ENCODE data around the gene NEK1. TPM values are rescaled to one million over a fixed set of nuclear protein-coding genes. Genes with fewer than 3 reads are reported as not detected.
"Not testable (repeated sequence)": the region's sequence is repeated elsewhere in the genome, so short reads cannot be mapped to it uniquely, and the experiment has no call there.

The NEK1 gene
- total RNA-seq, 1 experiment from 2014 or later, result 12.3 TPM

DNA sequence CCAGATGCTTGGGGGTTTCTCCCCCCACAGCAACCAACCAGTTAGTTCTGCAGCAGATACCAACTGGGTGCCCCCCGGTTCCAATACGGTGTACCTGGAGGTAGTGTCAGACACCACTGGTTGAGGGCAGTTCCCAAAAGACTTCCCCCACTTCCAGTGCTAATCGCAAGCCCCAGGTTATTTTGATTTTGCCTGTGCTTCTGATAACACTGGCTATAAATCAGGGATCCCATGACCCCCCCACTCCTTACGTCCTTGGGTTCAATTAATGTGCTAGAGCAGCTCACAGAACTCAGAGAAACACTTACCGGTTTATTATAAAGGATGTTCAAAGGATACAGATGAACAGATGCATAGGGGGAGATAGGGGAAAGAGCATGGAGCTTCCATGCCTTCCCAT, 13.5 kb upstream of the NEK1 start:
- Histone ChIP-seq H2AFZ (ENCODE audit: low read length) (no peak overlapping the region), H3K18ac (ENCODE audit: insufficient read length, low read depth, low read length) (no peak overlapping the region), H2AK5ac (ENCODE audit: insufficient read length, low read length) (no peak overlapping the region), H2BK15ac (ENCODE audit: low read depth, low read length) (no peak overlapping the region), H3K4ac (ENCODE audit: low read depth, low read length) (no peak overlapping the region), H4K20me1 (ENCODE audit: control insufficient read depth, insufficient read depth, insufficient read length) (no peaks in the 10 kb centered on the region), H3K23ac (ENCODE audit: insufficient read length, low read depth, low read length) (no peak overlapping the region), H3K23me2 (ENCODE audit: insufficient read length, low read depth, low read length, poor library complexity, severe bottlenecking) (peaks cover 3% of the 10 kb centered on the region), H2BK5ac (ENCODE audit: insufficient read length, low read length) (no peak overlapping the region), H3K56ac (ENCODE audit: insufficient read length, low read depth, low read length) (no peak overlapping the region), H3K27ac (ENCODE audit: insufficient read length, low read depth, low read length) (no peak overlapping the region), H3K79me2 (ENCODE audit: insufficient read depth, low read length) (peaks cover 18% of the 10 kb centered on the region; the same call in 1 of the 2 replicates), H3K4me2 (ENCODE audit: insufficient read depth, insufficient read length, low read length) (no peak overlapping the region), H3K9me3 (ENCODE audit: control insufficient read depth, low read depth, low read length) (no peaks in the 10 kb centered on the region), H3K27me3 (ENCODE audit: insufficient read depth, low read length) (no peaks in the 10 kb centered on the region), H4K5ac (ENCODE audit: insufficient read length, low read depth, low read length) (no peak overlapping the region), H4K8ac (replicated peaks; ENCODE audit: insufficient read length, low read depth, low read length) (no peak overlapping the region), H2BK120ac (ENCODE audit: low read depth, low read length, poor library complexity, severe bottlenecking) (no peak overlapping the region), H4K91ac (ENCODE audit: insufficient read length, low read depth, low read length) (no peak overlapping the region), H2BK12ac (ENCODE audit: insufficient read length, low read depth, low read length) (no peak overlapping the region), H3K14ac (ENCODE audit: insufficient read depth, low read length) (no peak overlapping the region), H3K9ac (ENCODE audit: extremely low read depth, insufficient read length, low read length) (no peak overlapping the region), H3T11ph (ENCODE audit: low read length) (no peak overlapping the region), H3K4me1 (ENCODE audit: insufficient read depth, low read length) (no peaks in the 10 kb centered on the region), H3K79me1 (ENCODE audit: insufficient read depth, low read depth, low read length, poor library complexity, severe bottlenecking) (no peaks in the 10 kb centered on the region), H2BK20ac (ENCODE audit: low read depth, low read length, poor library complexity, severe bottlenecking) (no peak overlapping the region)
- Mint-ChIP-seq H3K4me3 (no peak overlapping the region), H3K9me3 (no peaks in the 10 kb centered on the region), H3K27me3 (ENCODE audit: low read depth) (no peaks in the 10 kb centered on the region), H3K4me1 (peaks cover 12 to 15% of the 10 kb centered on the region in 2 experiments), H3K36me3 (ENCODE audit: insufficient read depth in 1 of 3, low read depth in 3 of 3) (no peaks in the 10 kb centered on the region), H3K27ac (no peak overlapping the region)
- no peak for DNase-seq
- TF ChIP-seq, protein P1, sequence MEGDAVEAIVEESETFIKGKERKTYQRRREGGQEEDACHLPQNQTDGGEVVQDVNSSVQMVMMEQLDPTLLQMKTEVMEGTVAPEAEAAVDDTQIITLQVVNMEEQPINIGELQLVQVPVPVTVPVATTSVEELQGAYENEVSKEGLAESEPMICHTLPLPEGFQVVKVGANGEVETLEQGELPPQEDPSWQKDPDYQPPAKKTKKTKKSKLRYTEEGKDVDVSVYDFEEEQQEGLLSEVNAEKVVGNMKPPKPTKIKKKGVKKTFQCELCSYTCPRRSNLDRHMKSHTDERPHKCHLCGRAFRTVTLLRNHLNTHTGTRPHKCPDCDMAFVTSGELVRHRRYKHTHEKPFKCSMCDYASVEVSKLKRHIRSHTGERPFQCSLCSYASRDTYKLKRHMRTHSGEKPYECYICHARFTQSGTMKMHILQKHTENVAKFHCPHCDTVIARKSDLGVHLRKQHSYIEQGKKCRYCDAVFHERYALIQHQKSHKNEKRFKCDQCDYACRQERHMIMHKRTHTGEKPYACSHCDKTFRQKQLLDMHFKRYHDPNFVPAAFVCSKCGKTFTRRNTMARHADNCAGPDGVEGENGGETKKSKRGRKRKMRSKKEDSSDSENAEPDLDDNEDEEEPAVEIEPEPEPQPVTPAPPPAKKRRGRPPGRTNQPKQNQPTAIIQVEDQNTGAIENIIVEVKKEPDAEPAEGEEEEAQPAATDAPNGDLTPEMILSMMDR (conservative IDR thresholded peaks at IDR 0.05), result no peak
- WGBS (ENCODE audit: extremely low coverage, insufficient read length, low lambda C conversion rate), result no CpG with 5 or more reads among the region's 5 CpGs

- H2BK15ac ChIP-seq (ENCODE audit: low read depth, low read length); H3K36me3 Mint-ChIP-seq (ENCODE audit: insufficient read depth in 1 of 3, low read depth in 3 of 3); H3K27me3 ChIP-seq (ENCODE audit: insufficient read depth, low read length); H3T11ph ChIP-seq (ENCODE audit: low read length); H3K14ac ChIP-seq (ENCODE audit: insufficient read depth, low read length); H3K9me3 ChIP-seq (ENCODE audit: control insufficient read depth, low read depth, low read length); H2BK12ac ChIP-seq (ENCODE audit: insufficient read length, low read depth, low read length); DNase-seq; H3K4ac ChIP-seq (ENCODE audit: low read depth, low read length); H3K56ac ChIP-seq (ENCODE audit: insufficient read length, low read depth, low read length); H3K18ac ChIP-seq (ENCODE audit: insufficient read length, low read depth, low read length); H3K27ac Mint-ChIP-seq; H2BK20ac ChIP-seq (ENCODE audit: low read depth, low read length, poor library complexity, severe bottlenecking); H4K91ac ChIP-seq (ENCODE audit: insufficient read length, low read depth, low read length); H3K79me1 ChIP-seq (ENCODE audit: insufficient read depth, low read depth, low read length, poor library complexity, severe bottlenecking); H3K4me3 Mint-ChIP-seq; H3K23ac ChIP-seq (ENCODE audit: insufficient read length, low read depth, low read length); H4K20me1 ChIP-seq (ENCODE audit: control insufficient read depth, insufficient read depth, insufficient read length); H3K27ac ChIP-seq (ENCODE audit: insufficient read length, low read depth, low read length); H2BK5ac ChIP-seq (ENCODE audit: insufficient read length, low read length); H3K27me3 Mint-ChIP-seq (ENCODE audit: low read depth); H4K5ac ChIP-seq (ENCODE audit: insufficient read length, low read depth, low read length); H3K9ac ChIP-seq (ENCODE audit: extremely low read depth, insufficient read length, low read length); H3K4me2 ChIP-seq (ENCODE audit: insufficient read depth, insufficient read length, low read length); H2BK120ac ChIP-seq (ENCODE audit: low read depth, low read length, poor library complexity, severe bottlenecking); H3K4me1 ChIP-seq (ENCODE audit: insufficient read depth, low read length); H3K9me3 Mint-ChIP-seq; H2AFZ ChIP-seq (ENCODE audit: low read length); H4K8ac ChIP-seq (replicated peaks; ENCODE audit: insufficient read length, low read depth, low read length); H2AK5ac ChIP-seq (ENCODE audit: insufficient read length, low read length): not testable (repeated sequence)
- peaks cover 15 to 17% of the 10 kb centered on the region in 2 experiments for H3K4me1 Mint-ChIP-seq
- no CpG with 5 or more reads among the region's 6 CpGs for WGBS (ENCODE audit: extremely low coverage, insufficient read length, low lambda C conversion rate)
- peaks cover 12% of the 10 kb centered on the region for H3K23me2 ChIP-seq (ENCODE audit: insufficient read length, low read depth, low read length, poor library complexity, severe bottlenecking)
- peaks cover 17% of the 10 kb centered on the region; the same call in 1 of the 2 replicates for H3K79me2 ChIP-seq (ENCODE audit: insufficient read depth, low read length)
Measured at GRCh38 chr4:169624012-169624411, 11.6 kb upstream of the NEK1 start.

Measured in H9 (cell line).